HEK293 (cell line): ENCODE results near the gene ZNF653.

Source experiments
- CTCF ChIA-PET: fragments of 350-600 bp; formaldehyde crosslinking; extraction: SDS; loops from one replicate; lab custom pipeline; 2021; ENCODE audit warnings: antibody characterized with exemption; lab: Yijun Ruan, JAX
- POLR2A ChIA-PET: fragments of 300-600 bp; formaldehyde crosslinking; extraction: SDS; loops from one replicate; lab custom pipeline; 2020; ENCODE audit warnings: antibody characterized with exemption, inconsistent platforms; lab: Yijun Ruan, JAX
- H3K27ac ChIP-seq: fragments of 200-500 bp; sonication (Bioruptor generic); 2 replicates; pipeline ENCODE4 v1.5.1; 2014; ENCODE audit warnings: low read depth, low read length, control low read depth, inconsistent platforms; ENCODE audit errors: extremely low read depth
- H3K36me3 ChIP-seq, 2 experiments: fragments of 200-500 bp in 1 of 2; sonication (Bioruptor generic) in 1 of 2; 1 replicate in 1 of 2; 2 replicates in 1 of 2; pipeline ENCODE4 v1.5.1; 2014 to 2017; ENCODE audit warnings: inconsistent platforms in 2 of 2, low read length in 2 of 2; ENCODE audit not compliant: control insufficient read depth in 2 of 2, insufficient read depth in 1 of 2
- H3K4me1 ChIP-seq: fragments of 200-500 bp; sonication (Bioruptor generic); 2 replicates; pipeline ENCODE4 v1.5.1; 2014; ENCODE audit warnings: mild to moderate bottlenecking, low read length, inconsistent platforms; ENCODE audit not compliant: control insufficient read depth, insufficient read depth
- H3K4me3 ChIP-seq: 2 replicates; pipeline ENCODE4 v1.5.1; 2011; ENCODE audit warnings: low read depth, mild to moderate bottlenecking, control low read depth, low read length, moderate library complexity
- H3K9me3 ChIP-seq: fragments of 200-500 bp; sonication (Bioruptor generic); 2 replicates; pipeline ENCODE4 v1.5.1; 2014; ENCODE audit warnings: low read depth, low read length, inconsistent platforms; ENCODE audit not compliant: control insufficient read depth, insufficient read depth
- GLI2 ChIP-seq: fragments of 450-650 bp; formaldehyde crosslinking; IDR thresholded peaks from 2 replicates; pipeline ENCODE4; 2017; ENCODE audit warnings: missing biosample characterization, missing genetic modification characterization, low read depth, borderline replicate concordance
- GLIS2 ChIP-seq: fragments of 450-650 bp; formaldehyde crosslinking; IDR thresholded peaks from 2 replicates; pipeline ENCODE4 v1.5.1; 2016; ENCODE audit warnings: missing biosample characterization, missing genetic modification characterization
- KLF16 ChIP-seq: fragments of 450-650 bp; formaldehyde crosslinking; IDR thresholded peaks from 2 replicates; pipeline ENCODE4 v1.5.1; 2017; ENCODE audit warnings: missing biosample characterization, missing genetic modification characterization
- OSR2 ChIP-seq: fragments of 450-650 bp; formaldehyde crosslinking; IDR thresholded peaks from 2 replicates; pipeline ENCODE4 v1.5.1; 2016; ENCODE audit warnings: missing biosample characterization, missing genetic modification characterization
- PRDM2 ChIP-seq: fragments of 450-650 bp; formaldehyde crosslinking; IDR thresholded peaks from 2 replicates; pipeline ENCODE4 v1.5.1; 2016; ENCODE audit warnings: missing biosample characterization, missing genetic modification characterization, borderline replicate concordance
- TSHZ1 ChIP-seq: fragments of 450-650 bp; formaldehyde crosslinking; IDR thresholded peaks from 2 replicates; pipeline ENCODE4 v1.5.1; 2016; ENCODE audit warnings: missing biosample characterization, missing genetic modification characterization, borderline replicate concordance
- ZBTB49 ChIP-seq: fragments of 450-650 bp; formaldehyde crosslinking; IDR thresholded peaks from 2 replicates; pipeline ENCODE4 v1.5.1; 2016; ENCODE audit warnings: missing biosample characterization, missing genetic modification characterization, low read depth
- ZNF10 ChIP-seq: fragments of 450-650 bp; formaldehyde crosslinking; IDR thresholded peaks from 2 replicates; pipeline ENCODE4 v1.5.1; 2017; ENCODE audit warnings: missing biosample characterization, missing genetic modification characterization
- ZNF148 ChIP-seq: fragments of 450-650 bp; formaldehyde crosslinking; IDR thresholded peaks from 2 replicates; pipeline ENCODE4 v1.5.0; 2017; ENCODE audit warnings: missing biosample characterization, missing genetic modification characterization, borderline replicate concordance
- ZNF169 ChIP-seq: fragments of 450-650 bp; formaldehyde crosslinking; IDR thresholded peaks from 2 replicates; pipeline ENCODE4 v1.5.1; 2016; ENCODE audit warnings: missing biosample characterization, missing genetic modification characterization
- ZNF221 ChIP-seq: fragments of 450-650 bp; formaldehyde crosslinking; IDR thresholded peaks from 2 replicates; pipeline ENCODE4 v1.5.1; 2017; ENCODE audit warnings: missing biosample characterization, missing genetic modification characterization, borderline replicate concordance
- ZNF501 ChIP-seq: fragments of 450-650 bp; formaldehyde crosslinking; IDR thresholded peaks from 2 replicates; pipeline ENCODE4 v1.5.1; 2016; ENCODE audit warnings: missing biosample characterization, missing genetic modification characterization
- ZNF510 ChIP-seq: fragments of 450-650 bp; formaldehyde crosslinking; IDR thresholded peaks from 2 replicates; pipeline ENCODE4 v1.5.1; 2018; ENCODE audit warnings: mild to moderate bottlenecking, missing genetic modification characterization, missing biosample characterization; ENCODE audit not compliant: insufficient replicate concordance
- ZNF514 ChIP-seq: fragments of 450-650 bp; formaldehyde crosslinking; IDR thresholded peaks from 2 replicates; pipeline ENCODE4 v1.5.1; 2016; ENCODE audit warnings: missing biosample characterization, missing genetic modification characterization
- ZNF560 ChIP-seq: fragments of 450-650 bp; formaldehyde crosslinking; IDR thresholded peaks from 2 replicates; pipeline ENCODE4 v1.5.1; 2017; ENCODE audit warnings: missing biosample characterization, missing genetic modification characterization, borderline replicate concordance
- ZNF596 ChIP-seq: fragments of 450-650 bp; IDR thresholded peaks from 2 replicates; pipeline ENCODE4 v1.5.0; 2018; ENCODE audit warnings: missing biosample characterization, mild to moderate bottlenecking, missing genetic modification characterization, moderate library complexity
- ZNF76 ChIP-seq: fragments of 450-650 bp; formaldehyde crosslinking; IDR thresholded peaks from 2 replicates; pipeline ENCODE4; 2016; ENCODE audit warnings: low read depth, missing biosample characterization, missing genetic modification characterization, borderline replicate concordance
- ZNF777 ChIP-seq: fragments of 450-650 bp; formaldehyde crosslinking; IDR thresholded peaks from 2 replicates; pipeline ENCODE4 v1.5.1; 2017; ENCODE audit warnings: missing biosample characterization, missing genetic modification characterization, borderline replicate concordance
- ZNF830 ChIP-seq: fragments of 450-650 bp; IDR thresholded peaks from 2 replicates; pipeline ENCODE4 v1.5.0; 2018; ENCODE audit warnings: missing biosample characterization, missing genetic modification characterization, low read depth, mild to moderate bottlenecking, moderate library complexity
- ZSCAN16 ChIP-seq: fragments of 450-650 bp; formaldehyde crosslinking; IDR thresholded peaks from 2 replicates; pipeline ENCODE4 v1.5.1; 2016; ENCODE audit warnings: missing biosample characterization, missing genetic modification characterization
- ZSCAN30 ChIP-seq: fragments of 450-650 bp; IDR thresholded peaks from 2 replicates; pipeline ENCODE4 v1.5.1; 2018; ENCODE audit warnings: missing biosample characterization, mild to moderate bottlenecking, missing genetic modification characterization, moderate library complexity

Gene ZNF653

DNA sequence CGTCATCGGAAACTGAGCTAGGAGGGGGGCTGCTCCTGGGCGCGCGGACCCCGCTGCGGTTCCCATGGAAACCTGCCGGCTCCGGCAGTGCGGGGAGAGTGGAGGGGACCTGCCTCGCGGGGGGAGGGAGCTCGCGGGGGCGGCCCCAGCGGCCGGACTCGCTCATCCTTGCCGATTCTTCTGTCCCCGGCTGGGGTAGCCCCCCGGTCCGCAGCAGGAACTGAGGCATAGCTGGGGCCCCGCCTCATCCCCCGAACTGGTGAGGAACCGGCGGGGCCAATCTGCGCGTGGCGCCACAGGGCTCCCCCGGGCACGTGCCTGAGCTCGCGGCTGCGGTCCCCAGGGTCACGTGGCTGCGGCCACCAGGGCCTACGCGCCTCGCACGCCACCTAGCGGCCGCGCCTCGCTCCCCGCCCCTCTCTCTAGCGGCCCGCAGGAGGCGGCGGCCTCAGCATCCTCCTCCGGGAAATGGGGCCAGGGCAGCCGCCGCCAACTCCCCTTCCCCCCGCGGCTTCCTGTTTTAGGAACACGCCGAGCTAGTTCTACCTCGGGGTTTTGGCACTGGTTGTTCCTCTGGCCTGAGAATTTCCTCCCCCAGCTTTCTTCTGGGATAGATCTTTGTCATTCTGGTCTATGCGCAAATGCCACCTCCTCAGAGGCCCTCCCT is 23.1 kb downstream of the ZNF653 start:
- no peaks in the 10 kb centered on the region for H3K9me3 ChIP-seq
- H3K4me1 ChIP-seq, result no peaks in the 10 kb centered on the region
- POLR2A ChIA-PET, result interaction anchor here (0.6 to 2.1 kb wide), 8 partner anchors 47 to 357 kb away, joined by 3 to 13 read pairs (median 6); partner anchors contain the start of genes ODAD3, PRKCSH and SWSAP1
- CTCF ChIA-PET, result interaction anchor here (0.6 to 3.4 kb wide), 47 partner anchors 8 to 1570 kb away, joined by 3 to 42 read pairs (median 4); partner anchors contain the start of genes CCDC159, EPOR, RAB3D and SWSAP1
- H3K4me3 ChIP-seq, result peak overlapping the region; percentile 28
- H3K27ac ChIP-seq, result peak overlapping the region; percentile 33; the same call in 1 of the 2 replicates
- H3K36me3 ChIP-seq, result peaks cover 0 to 11% of the 10 kb centered on the region in 2 experiments; a peak in 2 of 3 replicates
- TF ChIP-seq ZNF169 (tag by site-specific recombination) (no peak), ZNF510 (no peak), ZSCAN16 (0 out of 2 replicates have a peak, but pooled peaks have one; percentile 19), ZNF514 (tag by site-specific recombination) (no peak), ZNF830 (no peak), ZBTB49 (tag by site-specific recombination) (no peak), ZNF501 (tag by site-specific recombination) (peak; percentile 90), ZNF148 (tag by site-specific recombination) (no peak), KLF16 (tag by site-specific recombination) (peak; percentile 93), ZNF596 (tag by site-specific recombination) (peak; percentile 84), ZNF221 (no peak), ZNF560 (0 out of 2 replicates have a peak, but pooled peaks have one; percentile 18), TSHZ1 (tag by site-specific recombination) (no peak; the same call in 1 of the 2 replicates), OSR2 (tag by site-specific recombination) (peak; percentile 57; the same call in 1 of the 2 replicates), ZSCAN30 (tag by site-specific recombination) (peak; percentile 97), ZNF777 (tag by site-specific recombination) (0 out of 2 replicates have a peak, but pooled peaks have one; percentile 57), GLI2 (tag by site-specific recombination) (no peak; the same call in 1 of the 2 replicates), ZNF76 (tag by site-specific recombination) (peak; percentile 75; the same call in 1 of the 2 replicates), ZNF10 (peak; percentile 53; the same call in 1 of the 2 replicates), GLIS2 (peak; percentile 89), PRDM2 (tag by site-specific recombination) (no peak)
